Fibroblast of skin of scalp (primary cell): ENCODE data around the gene ACP7. TPM values are rescaled to one million over a fixed set of nuclear protein-coding genes. Genes with fewer than 3 reads are reported as not detected.
A peak's percentile ranks its signal among the peaks of the same experiment; 100 is the strongest.
"Not testable (repeated sequence)": the region's sequence is repeated elsewhere in the genome, so short reads cannot be mapped to it uniquely, and the experiment has no call there.

Experiments used
- DNase-seq: peaks from one replicate; pipeline ENCODE4 v3.0.0-alpha.2; 2013
- polyA plus RNA-seq, 2 experiments: library from polyadenylated mRNA; unstranded; fragments of 120-200 nt; gene quantifications; one replicate each; pipeline ENCODE4 v1.2.1, GENCODE V29; 2013; ENCODE audit not compliant: insufficient read length in 2 of 2

Gene ACP7
- not detected for polyA plus RNA-seq (2013, experiment 1 of 2; ENCODE audit: insufficient read length)
- not detected for polyA plus RNA-seq (2013, experiment 2 of 2; ENCODE audit: insufficient read length)

DNA sequence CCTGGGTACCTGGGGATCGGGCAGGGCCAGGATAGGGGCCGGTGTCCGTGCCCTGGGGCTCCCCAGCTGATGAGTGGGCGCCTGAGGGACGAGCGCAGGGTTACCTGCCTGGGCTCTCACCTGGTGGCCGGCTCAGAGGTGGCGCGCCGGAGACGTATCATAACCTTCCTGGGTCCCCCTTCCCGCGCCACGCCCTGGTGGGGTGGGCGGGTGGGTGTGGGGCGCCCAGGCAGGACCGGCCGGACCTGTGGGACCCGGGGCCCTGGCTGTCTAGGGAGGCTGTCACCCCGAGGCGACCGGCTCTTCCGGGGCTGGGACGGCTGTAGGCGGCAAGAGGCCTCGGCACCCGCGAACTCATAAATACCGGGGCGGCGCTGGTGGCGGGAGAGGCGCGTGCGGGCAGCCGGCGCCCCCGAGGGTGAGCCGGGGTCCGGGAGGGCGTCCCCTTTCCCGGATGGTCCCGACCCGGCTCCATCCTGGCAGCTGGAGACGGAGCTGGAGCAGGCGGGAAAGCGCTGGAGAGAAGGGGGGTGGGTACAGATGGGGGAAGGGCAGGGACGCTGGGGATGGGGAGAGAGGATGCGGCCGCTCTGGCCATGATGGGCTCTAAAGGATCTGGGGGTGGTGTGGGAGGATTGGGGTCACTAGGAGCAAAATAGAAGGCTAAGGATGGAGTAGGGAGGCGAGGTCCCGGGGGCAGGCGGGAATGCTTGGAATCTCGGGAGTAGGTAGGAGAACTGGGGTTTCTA lies at the start of gene ACP7:
TSS of gene ACP7 (plus strand) at position 386 of the 749 bp plus-strand sequence. CDS start 902 bp downstream, outside the sequence.
- DNase-seq: no peak

DNA sequence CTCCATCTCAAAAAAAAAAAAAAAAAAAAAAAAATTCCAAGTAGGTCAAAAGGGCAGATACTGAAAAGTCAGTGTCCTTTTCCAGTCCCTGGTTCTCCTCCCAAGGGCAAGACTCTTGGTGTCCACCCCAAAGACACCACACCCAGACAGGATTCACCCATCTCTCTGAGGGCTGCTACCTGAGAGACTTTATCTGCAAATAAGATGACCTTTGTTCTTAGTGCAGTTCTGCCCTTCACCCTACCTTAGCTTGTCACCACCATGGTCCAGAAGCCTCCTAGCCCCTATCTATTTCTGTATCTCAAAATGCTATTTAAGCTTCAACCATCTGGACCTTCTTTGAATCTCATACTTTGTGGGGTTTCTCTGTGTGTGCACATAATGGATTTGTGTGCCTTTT lies 47.6 kb upstream of the ACP7 start:
- no peak for DNase-seq

GRCh38 chr19:39037194-39037593 lies 47.0 kb upstream of the ACP7 start:
- DNase-seq: no peak

GRCh38 chr19:39038098-39038497 lies 46.1 kb upstream of the ACP7 start:
- peak; percentile 25 for DNase-seq

DNA sequence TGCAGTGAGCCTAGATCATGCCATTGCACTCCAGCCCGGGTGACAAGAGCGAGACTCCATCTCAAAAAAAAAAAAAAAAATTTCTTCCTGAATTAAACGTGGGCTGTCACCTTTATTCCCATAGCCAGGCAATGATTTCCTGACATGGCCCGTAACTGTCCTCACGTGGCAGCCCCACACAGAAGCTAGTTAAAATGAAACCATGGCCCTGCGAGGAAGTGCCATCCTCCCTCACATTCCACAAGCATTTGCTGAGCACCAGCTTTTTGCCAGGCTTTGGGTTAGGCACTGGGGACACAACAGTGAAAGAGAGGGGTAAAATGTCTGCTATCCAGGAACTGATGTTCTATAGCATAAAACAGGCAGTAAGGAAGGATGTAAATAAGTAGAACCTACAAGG lies 38.7 kb upstream of the ACP7 start:
- no peak for DNase-seq

- no peak for DNase-seq
Measured at GRCh38 chr19:39046037-39046821, 37.9 kb upstream of the ACP7 start.

DNA sequence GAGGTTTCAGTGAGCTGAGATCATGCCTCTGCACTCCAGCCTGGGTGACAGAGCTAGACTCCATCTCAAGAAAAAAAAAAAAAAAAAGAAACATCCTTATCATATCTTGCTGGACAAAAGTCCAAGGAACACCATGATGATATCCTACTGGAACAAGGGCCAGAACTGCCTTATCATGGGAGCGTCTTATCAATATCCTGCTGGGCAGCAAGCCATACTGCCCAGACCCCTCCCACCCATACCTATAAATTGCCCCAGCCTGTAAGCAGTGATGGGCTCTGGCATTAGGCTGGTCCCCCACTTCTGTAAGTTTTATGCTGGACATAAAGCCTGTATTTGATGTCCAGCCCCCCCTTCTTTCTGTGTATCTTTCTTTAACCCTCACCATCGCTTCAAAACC lies 37.1 kb upstream of the ACP7 start:
- DNase-seq: no peak

- DNase-seq: peak; percentile 53
Measured at GRCh38 chr19:39052243-39052746, 31.9 kb upstream of the ACP7 start.

DNA sequence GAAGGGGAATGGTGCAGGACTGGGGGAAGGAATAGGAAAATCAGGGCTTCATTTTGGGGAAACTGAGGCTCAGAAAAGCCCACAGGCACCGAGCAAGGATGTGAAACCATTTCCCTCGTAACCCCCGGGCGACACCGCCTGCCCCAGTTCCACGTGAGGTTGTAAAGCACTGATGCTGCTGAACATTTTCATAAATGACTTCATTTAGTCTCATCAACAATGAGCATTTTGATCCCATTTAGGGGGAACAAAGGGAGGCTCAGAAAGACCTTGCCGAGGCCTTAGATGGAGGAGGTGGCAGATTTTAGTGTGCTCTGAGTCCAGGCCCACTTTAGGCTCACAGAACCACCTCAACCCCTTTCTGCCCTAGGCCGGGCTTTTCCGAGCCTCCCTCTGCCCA lies 31.3 kb upstream of the ACP7 start:
- DNase-seq: no peak

GRCh38 chr19:39053276-39054090 lies 30.7 kb upstream of the ACP7 start:
- DNase-seq: no peak

- DNase-seq: no peak
Measured at GRCh38 chr19:39054091-39054470, 30.1 kb upstream of the ACP7 start.

DNA sequence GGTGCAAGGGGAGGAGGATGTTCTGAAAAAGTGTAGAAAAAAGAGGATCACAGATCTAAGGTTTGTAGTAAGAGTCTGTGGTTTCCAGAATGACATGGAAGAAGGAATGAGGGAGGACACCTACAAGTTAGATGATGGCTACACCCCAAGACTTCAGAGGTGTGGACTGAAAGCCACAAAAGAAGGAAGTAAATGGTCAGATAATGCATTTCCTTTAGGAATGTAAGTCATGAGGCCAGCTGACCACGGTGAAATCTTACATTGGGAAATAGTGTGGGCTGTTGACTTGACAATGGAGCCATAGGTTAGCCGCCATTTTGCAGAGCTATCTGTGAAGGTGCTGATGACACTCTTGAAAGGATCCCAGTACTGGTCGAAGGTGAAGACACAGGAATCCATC lies 26.6 kb upstream of the ACP7 start:
- DNase-seq: no peak

- no peak for DNase-seq
Measured at GRCh38 chr19:39059302-39059701, 24.9 kb upstream of the ACP7 start.

- DNase-seq: no peak
Measured at GRCh38 chr19:39060171-39060570, 24.0 kb upstream of the ACP7 start.

GRCh38 chr19:39064405-39064804 lies 19.8 kb upstream of the ACP7 start:
- no peak for DNase-seq

GRCh38 chr19:39065928-39066327 lies 18.2 kb upstream of the ACP7 start:
- DNase-seq: no peak

DNA sequence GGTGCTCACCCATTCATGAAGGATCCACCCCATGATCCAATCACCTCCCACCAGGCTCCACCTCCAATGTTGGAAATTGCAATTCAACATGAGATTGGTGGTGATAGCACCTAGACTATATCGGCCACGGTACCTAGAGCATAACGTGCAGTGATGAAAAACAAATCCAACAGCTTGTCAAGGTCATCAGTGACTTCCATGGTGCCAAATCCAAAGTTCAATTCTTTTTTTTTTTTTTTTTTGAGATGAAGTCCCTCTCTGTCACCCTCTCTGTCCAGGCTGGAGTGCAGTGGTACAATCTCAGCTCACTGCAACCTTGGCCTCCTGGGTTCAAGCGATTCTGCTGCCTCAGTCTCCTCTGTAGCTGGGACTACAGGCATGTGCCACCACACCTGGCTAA lies 17.1 kb upstream of the ACP7 start:
- no peak for DNase-seq

GRCh38 chr19:39068259-39068658 lies 15.9 kb upstream of the ACP7 start:
- not testable (repeated sequence) for DNase-seq

GRCh38 chr19:39070888-39071287 lies 13.3 kb upstream of the ACP7 start:
- DNase-seq: no peak

GRCh38 chr19:39074205-39074692 lies 9.9 kb upstream of the ACP7 start:
- no peak for DNase-seq

DNA sequence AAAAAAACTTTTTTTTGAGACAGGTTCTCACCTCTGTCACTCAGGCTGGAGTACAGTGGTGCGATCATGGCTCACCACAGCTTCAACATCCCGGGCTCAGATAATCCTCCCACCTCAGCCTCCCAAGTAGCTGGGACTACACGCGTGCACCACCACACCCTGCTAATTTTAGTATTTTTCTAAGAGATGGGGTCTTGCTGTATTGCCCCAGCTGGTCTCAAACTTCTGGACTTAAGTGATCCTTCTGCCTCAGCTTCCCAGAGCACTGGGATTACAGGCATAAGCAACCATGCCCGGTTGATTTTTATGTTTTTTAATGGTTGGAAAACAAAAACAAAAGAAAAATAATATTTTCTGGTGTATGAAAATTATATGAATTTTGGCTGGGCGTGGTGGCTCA lies 9.2 kb upstream of the ACP7 start:
- no peak for DNase-seq

- no peak for DNase-seq
Measured at GRCh38 chr19:39077323-39077722, 6.8 kb upstream of the ACP7 start.
